HG03354 (cell line): Measurements from ENCODE around the gene SIK3.
"Not testable (repeated sequence)": the region's sequence is repeated elsewhere in the genome, so short reads cannot be mapped to it uniquely, and the experiment has no call there.

Source experiments
- ATAC-seq: cut with Tn5 transposase; IDR thresholded peaks from one replicate; pipeline ENCODE4 v1.9.1; 2021; ENCODE audit warnings: mild to moderate bottlenecking; ENCODE audit not compliant: unreplicated experiment, poor library complexity, severe bottlenecking

SIK3 gene

GRCh38 chr11:116835791-116836631 lies 262.2 kb downstream of the SIK3 start:
- ATAC-seq, result peak; percentile 80

- ATAC-seq, result peak; percentile 17
Observed at GRCh38 chr11:116835042-116835772, 263.0 kb downstream of the SIK3 start.

DNA sequence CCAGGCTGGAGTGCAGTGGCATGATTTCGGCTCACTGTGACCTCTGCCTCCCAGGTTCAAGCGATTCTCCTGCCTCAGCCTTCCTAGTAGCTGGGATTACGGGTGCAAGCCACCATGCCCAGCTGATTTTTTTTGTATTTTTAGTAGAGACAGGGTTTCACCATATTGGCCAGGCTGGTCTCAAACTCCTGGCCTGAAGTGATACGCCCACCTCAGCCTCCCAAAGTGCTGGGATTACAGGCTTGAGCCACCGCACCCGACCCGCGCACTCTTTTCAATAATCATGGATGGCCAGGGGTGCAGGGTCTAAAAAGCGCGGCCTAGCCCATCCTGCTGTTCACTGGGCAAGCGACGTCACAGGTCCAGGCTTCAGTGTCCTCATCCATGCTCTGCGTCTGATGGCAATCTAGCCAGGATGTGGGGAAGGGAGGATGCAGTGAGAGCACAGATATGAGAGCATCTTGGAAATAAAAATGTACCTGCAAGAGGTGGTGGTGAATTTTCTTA lies 263.6 kb downstream of the SIK3 start:
- ATAC-seq, result not testable (repeated sequence)

- no peak for ATAC-seq
Observed at GRCh38 chr11:116833816-116834534, 264.3 kb downstream of the SIK3 start.

DNA sequence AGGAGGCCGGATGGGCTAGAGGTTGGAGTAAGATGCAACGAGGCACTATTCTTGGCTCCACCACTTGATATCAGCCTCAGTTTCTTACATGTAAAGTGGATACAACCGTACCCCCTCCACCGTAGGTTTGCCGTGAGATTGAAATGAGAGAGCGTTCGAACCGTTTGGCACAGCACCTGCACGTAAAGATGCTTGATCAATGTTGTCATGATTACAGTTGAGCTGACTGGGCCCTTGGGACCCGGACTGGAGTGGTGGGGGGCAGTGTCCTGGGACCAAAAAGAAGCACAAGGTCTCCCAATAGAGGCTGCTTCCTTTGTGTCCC lies 264.8 kb downstream of the SIK3 start:
- ATAC-seq, result no peak

DNA sequence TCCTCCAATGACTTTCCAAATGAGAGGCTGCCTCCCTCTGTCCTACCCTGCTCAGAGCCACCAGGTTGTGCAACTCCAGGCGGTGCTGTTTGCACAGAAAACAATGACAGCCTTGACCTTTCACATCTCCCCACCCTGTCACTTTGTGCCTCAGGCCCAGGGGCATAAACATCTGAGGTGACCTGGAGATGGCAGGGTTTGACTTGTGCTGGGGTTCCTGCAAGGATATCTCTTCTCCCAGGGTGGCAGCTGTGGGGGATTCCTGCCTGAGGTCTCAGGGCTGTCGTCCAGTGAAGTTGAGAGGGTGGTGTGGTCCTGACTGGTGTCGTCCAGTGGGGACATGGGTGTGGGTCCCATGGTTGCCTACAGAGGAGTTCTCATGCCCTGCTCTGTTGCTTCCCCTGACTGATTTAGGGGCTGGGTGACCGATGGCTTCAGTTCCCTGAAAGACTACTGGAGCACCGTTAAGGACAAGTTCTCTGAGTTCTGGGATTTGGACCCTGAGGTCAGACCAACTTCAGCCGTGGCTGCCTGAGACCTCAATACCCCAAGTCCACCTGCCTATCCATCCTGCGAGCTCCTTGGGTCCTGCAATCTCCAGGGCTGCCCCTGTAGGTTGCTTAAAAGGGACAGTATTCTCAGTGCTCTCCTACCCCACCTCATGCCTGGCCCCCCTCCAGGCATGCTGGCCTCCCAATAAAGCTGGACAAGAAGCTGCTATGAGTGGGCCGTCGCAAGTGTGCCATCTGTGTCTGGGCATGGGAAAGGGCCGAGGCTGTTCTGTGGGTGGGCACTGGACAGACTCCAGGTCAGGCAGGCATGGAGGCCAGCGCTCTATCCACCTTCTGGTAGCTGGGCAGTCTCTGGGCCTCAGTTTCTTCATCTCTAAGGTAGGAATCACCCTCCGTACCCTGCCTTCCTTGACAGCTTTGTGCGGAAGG lies 265.6 kb downstream of the SIK3 start:
- ATAC-seq, result no peak

DNA sequence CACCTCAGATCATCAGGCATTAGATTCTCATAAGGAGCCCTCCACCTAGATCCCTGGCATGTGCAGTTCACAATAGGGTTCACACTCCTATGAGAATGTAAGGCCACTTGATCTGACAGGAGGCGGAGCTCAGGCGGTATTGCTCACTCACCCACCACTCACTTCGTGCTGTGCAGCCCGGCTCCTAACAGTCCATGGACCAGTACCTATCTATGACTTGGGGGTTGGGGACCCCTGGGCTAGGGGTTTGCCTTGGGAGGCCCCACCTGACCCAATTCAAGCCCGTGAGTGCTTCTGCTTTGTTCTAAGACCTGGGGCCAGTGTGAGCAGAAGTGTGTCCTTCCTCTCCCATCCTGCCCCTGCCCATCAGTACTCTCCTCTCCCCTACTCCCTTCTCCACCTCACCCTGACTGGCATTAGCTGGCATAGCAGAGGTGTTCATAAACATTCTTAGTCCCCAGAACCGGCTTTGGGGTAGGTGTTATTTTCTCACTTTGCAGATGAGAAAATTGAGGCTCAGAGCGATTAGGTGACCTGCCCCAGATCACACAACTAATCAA lies 266.4 kb downstream of the SIK3 start:
- ATAC-seq, result no peak

- ATAC-seq, result no peak
Observed at GRCh38 chr11:116830184-116830912, 267.9 kb downstream of the SIK3 start.

DNA sequence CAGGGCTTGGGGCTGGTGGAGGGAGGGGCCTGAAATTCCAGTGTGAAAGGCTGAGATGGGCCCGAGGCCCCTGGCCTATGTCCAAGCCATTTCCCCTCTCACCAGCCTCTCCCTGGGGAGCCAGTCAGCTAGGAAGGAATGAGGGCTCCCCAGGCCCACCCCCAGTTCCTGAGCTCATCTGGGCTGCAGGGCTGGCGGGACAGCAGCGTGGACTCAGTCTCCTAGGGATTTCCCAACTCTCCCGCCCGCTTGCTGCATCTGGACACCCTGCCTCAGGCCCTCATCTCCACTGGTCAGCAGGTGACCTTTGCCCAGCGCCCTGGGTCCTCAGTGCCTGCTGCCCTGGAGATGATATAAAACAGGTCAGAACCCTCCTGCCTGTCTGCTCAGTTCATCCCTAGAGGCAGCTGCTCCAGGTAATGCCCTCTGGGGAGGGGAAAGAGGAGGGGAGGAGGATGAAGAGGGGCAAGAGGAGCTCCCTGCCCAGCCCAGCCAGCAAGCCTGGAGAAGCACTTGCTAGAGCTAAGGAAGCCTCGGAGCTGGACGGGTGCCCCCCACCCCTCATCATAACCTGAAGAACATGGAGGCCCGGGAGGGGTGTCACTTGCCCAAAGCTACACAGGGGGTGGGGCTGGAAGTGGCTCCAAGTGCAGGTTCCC lies 268.6 kb downstream of the SIK3 start, which contains the start of gene APOC3:
Gene APOC3 (plus strand): TSS at position 383 of the 659 bp plus-strand sequence. CDS start 676 bp downstream, outside the sequence.
- ATAC-seq, result no peak

DNA sequence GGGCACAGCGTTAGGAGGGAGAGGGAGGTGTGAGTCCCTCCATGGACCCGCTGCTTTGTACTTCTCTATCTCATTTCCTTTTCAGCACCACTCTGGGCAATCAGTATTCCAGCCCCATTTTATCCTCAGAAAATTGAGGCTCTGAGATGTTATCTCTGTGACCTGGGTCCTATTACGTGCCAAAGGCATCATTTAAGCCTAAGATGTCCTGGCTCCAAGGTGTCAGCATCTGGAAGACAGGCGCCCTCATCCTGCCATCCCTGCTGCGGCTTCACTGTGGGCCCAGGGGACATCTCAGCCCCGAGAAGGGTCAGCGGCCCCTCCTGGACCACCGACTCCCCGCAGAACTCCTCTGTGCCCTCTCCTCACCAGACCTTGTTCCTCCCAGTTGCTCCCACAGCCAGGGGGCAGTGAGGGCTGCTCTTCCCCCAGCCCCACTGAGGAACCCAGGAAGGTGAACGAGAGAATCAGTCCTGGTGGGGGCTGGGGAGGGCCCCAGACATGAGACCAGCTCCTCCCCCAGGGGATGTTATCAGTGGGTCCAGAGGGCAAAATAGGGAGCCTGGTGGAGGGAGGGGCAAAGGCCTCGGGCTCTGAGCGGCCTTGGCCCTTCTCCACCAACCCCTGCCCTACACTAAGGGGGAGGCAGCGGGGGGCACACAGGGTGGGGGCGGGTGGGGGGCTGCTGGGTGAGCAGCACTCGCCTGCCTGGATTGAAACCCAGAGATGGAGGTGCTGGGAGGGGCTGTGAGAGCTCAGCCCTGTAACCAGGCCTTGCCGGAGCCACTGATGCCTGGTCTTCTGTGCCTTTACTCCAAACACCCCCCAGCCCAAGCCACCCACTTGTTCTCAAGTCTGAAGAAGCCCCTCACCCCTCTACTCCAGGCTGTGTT lies 269.4 kb downstream of the SIK3 start:
- no peak for ATAC-seq

GRCh38 chr11:116827461-116827860 lies 270.8 kb downstream of the SIK3 start:
- ATAC-seq, result no peak

GRCh38 chr11:116826751-116827431 lies 271.3 kb downstream of the SIK3 start:
- ATAC-seq, result no peak

GRCh38 chr11:116825854-116826750 lies 272.1 kb downstream of the SIK3 start:
- ATAC-seq, result no peak

DNA sequence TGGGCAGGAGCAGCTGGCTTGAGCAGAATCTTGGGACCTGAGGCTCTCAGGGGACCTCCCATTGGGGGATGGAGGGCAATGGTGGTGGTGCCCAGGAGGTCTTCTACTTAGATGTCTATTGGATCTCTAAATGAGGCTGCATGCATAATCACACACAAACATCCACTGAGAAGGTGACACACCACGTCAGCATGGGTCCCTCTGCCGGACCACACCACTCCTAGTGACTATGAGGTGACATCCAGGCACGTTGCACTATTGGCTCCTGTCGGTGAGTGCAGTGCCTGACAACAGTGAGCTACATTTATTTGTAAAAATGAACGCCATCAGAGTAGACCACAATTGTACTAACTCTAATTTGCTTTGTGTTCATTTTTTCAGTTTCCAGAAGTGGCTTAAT lies 272.8 kb downstream of the SIK3 start:
- no peak for ATAC-seq
